ENCODE data around the gene NTM.

DNA sequence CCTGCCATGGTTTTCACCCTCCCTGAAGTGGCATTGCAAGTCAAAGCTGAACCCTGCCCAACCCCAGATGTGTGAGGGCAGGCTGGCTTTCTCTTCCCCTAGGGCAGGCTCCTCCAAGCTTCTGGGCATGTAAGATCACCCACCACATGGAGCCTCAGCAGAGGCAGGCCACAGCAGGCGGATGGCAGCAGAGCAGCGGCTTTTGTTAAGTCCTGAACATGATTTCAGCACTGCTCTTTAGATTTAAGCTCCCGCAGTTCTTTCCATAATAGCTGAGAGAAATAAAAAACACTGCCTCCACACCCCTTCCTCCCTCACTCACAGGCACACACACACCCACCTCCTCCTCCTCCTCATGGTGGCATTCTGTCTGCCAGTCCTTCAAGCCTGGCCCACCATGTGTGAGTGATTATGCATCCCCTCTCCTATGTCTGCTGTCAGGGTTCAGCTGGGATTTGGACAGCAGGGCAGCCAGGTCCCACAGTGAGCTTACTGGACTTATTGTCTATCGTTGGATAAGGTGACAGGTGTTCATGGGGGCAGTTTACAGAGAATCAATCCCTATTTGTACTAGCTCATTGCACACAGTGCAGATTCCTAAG, 5.0 kb upstream of the NTM start:
- no peak for TF ChIP-seq EZH2 (IDR thresholded peaks at IDR 0.05; ENCODE audit: insufficient read depth, poor library complexity, severe bottlenecking)
- TF ChIP-seq EZH2phosphoT487 (IDR thresholded peaks at IDR 0.05; ENCODE audit: insufficient read depth, low read depth): no peak

Data from GM23248 (cell line).